ENCODE results near the gene GFER.

Gene GFER

DNA sequence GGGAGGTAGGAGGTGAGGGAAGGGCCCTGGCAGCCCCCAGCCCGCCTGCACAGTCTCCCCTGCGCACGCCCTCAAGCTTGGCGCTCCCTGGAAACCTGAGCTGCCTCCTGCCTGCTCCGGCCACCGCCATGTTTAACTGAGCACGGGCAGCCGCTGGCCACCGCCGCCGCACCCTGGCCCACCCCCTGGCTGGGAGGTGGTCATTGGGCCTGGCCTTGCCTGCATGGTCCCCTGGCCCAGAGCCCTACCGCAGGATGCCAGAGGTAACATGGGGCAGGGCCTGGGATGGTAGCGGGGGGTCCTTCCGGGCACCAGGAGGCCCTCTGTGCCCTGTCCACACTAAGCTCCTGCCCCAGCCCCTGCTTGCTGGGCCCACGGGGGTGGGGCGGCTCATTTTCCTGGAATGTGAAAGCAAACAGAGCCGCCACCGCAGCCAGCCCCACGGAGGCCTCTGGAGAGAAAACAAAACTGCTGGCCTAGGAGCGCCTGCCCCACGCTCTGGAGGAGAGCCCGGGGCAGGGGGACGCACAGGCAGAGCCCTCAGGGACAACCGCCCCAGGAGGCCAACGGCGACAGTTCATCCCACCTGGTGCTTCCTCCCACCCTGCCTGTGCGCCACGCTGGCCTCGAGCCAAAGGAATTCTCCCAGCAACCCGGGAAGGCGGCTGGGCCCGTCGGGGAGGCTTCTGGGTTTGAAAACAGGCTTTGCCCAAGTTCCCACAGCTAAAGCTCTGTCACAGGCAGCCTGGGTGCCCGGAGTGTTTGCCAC, 51.6 kb downstream of the GFER start:
- TF ChIP-seq RARB (CRISPR knock-in tag; IDR thresholded peaks at IDR 0.05) (no peak), ESRRG (CRISPR knock-in tag; IDR thresholded peaks at IDR 0.05) (no peak), ZNF565 (CRISPR knock-in tag; conservative IDR thresholded peaks at IDR 0.05; ENCODE audit: low read depth) (no peak), SNAI2 (CRISPR knock-in tag; IDR thresholded peaks at IDR 0.05) (no peak), TOX (CRISPR knock-in tag; IDR thresholded peaks at IDR 0.05; ENCODE audit: borderline replicate concordance) (no peak), GLIS3 (CRISPR knock-in tag; IDR thresholded peaks at IDR 0.05) (no peak), ZFP30 (CRISPR knock-in tag; IDR thresholded peaks at IDR 0.05) (no peak), PPARA (CRISPR knock-in tag; IDR thresholded peaks at IDR 0.05; ENCODE audit: borderline replicate concordance) (no peak), ZNF70 (CRISPR knock-in tag; IDR thresholded peaks at IDR 0.05) (no peak), OSR1 (CRISPR knock-in tag; IDR thresholded peaks at IDR 0.05) (no peak), ZC3H10 (CRISPR knock-in tag; IDR thresholded peaks at IDR 0.05) (no peak), ZFP3 (CRISPR knock-in tag; IDR thresholded peaks at IDR 0.05) (no peak), TCF4 (CRISPR knock-in tag; IDR thresholded peaks at IDR 0.05; ENCODE audit: borderline replicate concordance) (no peak)
- TF ChIP-seq, protein P1, sequence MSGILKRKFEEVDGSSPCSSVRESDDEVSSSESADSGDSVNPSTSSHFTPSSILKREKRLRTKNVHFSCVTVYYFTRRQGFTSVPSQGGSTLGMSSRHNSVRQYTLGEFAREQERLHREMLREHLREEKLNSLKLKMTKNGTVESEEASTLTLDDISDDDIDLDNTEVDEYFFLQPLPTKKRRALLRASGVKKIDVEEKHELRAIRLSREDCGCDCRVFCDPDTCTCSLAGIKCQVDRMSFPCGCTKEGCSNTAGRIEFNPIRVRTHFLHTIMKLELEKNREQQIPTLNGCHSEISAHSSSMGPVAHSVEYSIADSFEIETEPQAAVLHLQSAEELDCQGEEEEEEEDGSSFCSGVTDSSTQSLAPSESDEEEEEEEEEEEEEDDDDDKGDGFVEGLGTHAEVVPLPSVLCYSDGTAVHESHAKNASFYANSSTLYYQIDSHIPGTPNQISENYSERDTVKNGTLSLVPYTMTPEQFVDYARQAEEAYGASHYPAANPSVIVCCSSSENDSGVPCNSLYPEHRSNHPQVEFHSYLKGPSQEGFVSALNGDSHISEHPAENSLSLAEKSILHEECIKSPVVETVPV (CRISPR knock-in tag; IDR thresholded peaks at IDR 0.05), result no peak
- ATAC-seq, result peak; percentile 36

DNA sequence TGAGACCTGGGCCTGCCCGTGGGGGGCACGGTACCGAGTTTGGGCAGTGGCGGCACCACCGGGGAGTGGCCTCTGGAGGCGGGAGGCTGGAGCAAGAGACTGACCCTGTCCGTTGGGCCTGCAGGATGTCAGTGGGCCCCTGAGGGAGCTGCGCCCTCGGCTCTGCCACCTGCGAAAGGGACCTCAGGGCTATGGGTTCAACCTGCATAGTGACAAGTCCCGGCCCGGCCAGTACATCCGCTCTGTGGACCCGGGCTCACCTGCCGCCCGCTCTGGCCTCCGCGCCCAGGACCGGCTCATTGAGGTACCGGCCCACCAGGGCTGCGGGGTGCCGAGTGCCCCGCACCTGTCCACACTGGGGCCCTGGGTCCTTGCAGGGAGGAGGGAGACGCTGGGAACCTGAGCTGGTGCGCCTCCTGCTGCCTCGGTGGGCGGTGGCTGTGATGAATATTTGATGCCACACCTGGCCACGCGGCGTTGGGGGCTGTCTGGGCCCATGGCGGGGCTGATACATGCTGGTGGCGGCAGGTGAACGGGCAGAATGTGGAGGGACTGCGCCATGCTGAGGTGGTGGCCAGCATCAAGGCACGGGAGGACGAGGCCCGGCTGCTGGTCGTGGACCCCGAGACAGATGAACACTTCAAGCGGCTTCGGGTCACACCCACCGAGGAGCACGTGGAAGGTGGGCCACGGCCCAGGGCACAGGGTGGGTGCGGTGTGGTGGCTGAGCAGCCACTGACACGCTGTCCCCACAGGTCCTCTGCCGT, 52.4 kb downstream of the GFER start:
- no peak for ATAC-seq
- TF ChIP-seq ZNF565 (CRISPR knock-in tag; conservative IDR thresholded peaks at IDR 0.05; ENCODE audit: low read depth) (no peak), PPARA (CRISPR knock-in tag; IDR thresholded peaks at IDR 0.05; ENCODE audit: borderline replicate concordance) (no peak), OSR1 (CRISPR knock-in tag; IDR thresholded peaks at IDR 0.05) (no peak), GLIS3 (CRISPR knock-in tag; IDR thresholded peaks at IDR 0.05) (no peak), ZFP30 (CRISPR knock-in tag; IDR thresholded peaks at IDR 0.05) (no peak), SNAI2 (CRISPR knock-in tag; IDR thresholded peaks at IDR 0.05) (no peak), BACH2 (CRISPR knock-in tag; IDR thresholded peaks at IDR 0.05; ENCODE audit: borderline replicate concordance) (no peak), TOX (CRISPR knock-in tag; IDR thresholded peaks at IDR 0.05; ENCODE audit: borderline replicate concordance) (no peak)
- TF ChIP-seq, protein P1 (CRISPR knock-in tag; IDR thresholded peaks at IDR 0.05), result no peak

DNA sequence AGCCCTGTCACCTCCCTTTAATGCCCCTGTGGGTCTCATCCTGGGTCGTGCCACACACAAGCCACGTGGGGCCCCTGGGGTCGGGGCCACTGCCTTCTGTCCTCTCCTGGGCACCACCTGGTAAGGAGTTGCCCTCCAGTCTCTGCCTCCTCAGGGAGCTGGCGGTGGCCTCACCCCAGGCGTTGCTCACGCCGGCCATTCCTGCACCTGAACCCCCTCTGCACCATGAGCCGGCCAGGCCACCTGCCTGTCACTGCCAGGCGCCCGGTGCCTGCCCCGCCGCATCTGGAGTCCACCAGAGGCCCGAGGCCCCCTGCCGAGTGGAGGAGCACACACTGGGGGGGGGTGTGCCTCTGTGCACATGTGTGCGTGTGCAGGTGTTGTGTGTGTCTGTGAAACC, 53.1 kb downstream of the GFER start:
- TF ChIP-seq CSDC2 (CRISPR knock-in tag; IDR thresholded peaks at IDR 0.05), result no peak
- TF ChIP-seq, protein P1 (CRISPR knock-in tag; IDR thresholded peaks at IDR 0.05), result no peak
- TF ChIP-seq ZFP30 (CRISPR knock-in tag; IDR thresholded peaks at IDR 0.05), result no peak
- no peak for TF ChIP-seq ISL1 (CRISPR knock-in tag; IDR thresholded peaks at IDR 0.05)
- TF ChIP-seq ARNTL (CRISPR knock-in tag; IDR thresholded peaks at IDR 0.05; ENCODE audit: borderline replicate concordance, low read depth), result no peak
- no peak for TF ChIP-seq ZNF8 (CRISPR knock-in tag; IDR thresholded peaks at IDR 0.05)
- no peak for TF ChIP-seq ESRRG (CRISPR knock-in tag; IDR thresholded peaks at IDR 0.05)
- TF ChIP-seq, protein P2, sequence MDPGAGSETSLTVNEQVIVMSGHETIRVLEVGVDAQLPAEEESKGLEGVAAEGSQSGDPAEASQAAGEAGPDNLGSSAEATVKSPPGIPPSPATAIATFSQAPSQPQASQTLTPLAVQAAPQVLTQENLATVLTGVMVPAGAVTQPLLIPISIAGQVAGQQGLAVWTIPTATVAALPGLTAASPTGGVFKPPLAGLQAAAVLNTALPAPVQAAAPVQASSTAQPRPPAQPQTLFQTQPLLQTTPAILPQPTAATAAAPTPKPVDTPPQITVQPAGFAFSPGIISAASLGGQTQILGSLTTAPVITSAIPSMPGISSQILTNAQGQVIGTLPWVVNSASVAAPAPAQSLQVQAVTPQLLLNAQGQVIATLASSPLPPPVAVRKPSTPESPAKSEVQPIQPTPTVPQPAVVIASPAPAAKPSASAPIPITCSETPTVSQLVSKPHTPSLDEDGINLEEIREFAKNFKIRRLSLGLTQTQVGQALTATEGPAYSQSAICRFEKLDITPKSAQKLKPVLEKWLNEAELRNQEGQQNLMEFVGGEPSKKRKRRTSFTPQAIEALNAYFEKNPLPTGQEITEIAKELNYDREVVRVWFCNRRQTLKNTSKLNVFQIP (CRISPR knock-in tag; IDR thresholded peaks at IDR 0.05; ENCODE audit: borderline replicate concordance, low read depth), result no peak
- no peak for ATAC-seq

Data from SK-N-SH treated with all-trans-retinoic acid at 6 μM for 48 hours (cell line).